GM18517 (cell line): ENCODE results near the gene JPH3.

Experiments used
- ATAC-seq: cut with Tn5 transposase; IDR thresholded peaks from one replicate; pipeline ENCODE4 v1.9.1; 2021; ENCODE audit warnings: mild to moderate bottlenecking, moderate library complexity; ENCODE audit not compliant: unreplicated experiment

Gene JPH3

DNA sequence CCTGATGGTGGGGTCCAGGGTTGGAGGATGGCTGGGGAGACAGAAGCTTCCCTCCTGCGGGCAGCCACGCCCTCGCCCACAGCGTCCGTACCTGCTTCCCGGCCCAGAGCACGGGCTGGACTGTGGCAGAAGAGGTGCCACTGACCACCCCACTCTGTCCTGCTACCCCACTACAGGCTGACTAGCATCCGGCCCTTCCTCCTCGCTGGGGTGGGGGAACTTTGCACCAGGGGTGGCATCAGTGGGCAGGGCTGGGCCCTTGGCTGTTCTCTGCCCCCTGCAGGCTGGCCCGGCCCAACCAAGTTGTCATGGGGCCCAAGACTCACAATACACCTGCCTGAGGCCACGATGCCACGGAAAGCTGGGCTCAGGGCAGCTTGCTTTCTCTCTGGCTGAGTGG is 90.4 kb downstream of the JPH3 start:
- no peak for ATAC-seq

- no peak for ATAC-seq
Measured at GRCh38 chr16:87693827-87694226, 91.5 kb downstream of the JPH3 start.

- no peak for ATAC-seq
Measured at GRCh38 chr16:87694441-87695125, 92.3 kb downstream of the JPH3 start.

DNA sequence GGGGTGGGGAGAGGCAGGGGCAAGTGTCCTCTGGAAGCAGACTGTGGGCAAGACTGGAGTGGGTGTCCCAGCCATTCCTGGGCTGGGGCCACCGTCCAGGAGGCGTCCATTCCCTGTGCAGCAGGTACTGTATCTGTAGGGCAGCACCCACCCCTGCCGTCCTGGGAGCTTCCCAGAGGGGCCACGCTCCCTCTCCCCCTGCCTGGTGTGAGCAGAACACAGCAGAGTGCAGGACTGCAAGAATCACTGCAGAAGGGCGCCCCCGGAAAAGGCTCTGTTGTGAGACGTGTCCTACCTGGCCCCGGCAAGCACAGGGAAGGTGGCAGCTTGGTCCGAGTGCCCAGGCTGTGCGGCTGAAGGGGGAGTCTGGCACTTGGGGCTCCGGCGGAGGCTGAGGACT is 93.2 kb downstream of the JPH3 start:
- no peak for ATAC-seq

- no peak for ATAC-seq
Measured at GRCh38 chr16:87696726-87697125, 94.4 kb downstream of the JPH3 start.

DNA sequence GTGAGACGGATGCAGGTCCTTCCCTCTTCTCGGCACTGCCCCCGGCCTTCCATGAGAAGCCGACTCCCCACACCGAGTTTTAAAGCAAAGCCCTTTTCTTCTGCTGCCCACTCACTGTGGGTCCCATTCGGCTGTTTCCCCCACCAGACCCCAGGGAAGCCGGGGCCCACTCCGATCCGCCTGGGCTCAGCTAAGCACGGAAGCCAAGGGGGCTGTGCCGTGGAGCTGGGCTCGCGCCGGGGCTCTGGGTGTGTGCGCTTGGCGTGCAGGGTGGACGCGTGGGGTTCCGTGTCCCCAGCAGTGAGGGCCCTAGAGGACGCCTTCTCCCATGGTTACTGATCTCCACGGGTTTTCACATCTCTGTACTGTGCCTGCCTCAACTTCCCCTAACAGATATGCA is 94.9 kb downstream of the JPH3 start:
- no peak for ATAC-seq

DNA sequence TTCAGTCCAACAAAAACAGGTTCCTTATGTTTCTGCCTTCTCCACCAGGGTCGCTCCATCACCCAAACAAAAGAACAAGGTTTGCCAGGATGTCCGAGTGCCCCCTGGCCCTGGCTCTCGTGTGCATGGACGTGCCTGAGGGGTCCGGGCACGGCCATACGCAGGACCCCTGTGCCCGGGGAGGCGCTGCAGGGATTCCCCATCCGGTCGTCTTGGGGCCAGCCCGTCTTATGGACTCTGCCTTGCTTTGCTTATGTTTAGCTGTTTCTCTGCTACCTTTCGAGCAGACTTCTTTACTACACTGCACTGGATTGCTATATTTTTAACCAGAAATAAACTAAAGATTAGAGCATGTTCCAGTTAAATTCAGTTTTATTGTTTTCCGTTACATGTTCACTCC is 95.5 kb downstream of the JPH3 start:
- ATAC-seq = no peak

GRCh38 chr16:87698241-87698640 is 95.9 kb downstream of the JPH3 start:
- no peak for ATAC-seq

DNA sequence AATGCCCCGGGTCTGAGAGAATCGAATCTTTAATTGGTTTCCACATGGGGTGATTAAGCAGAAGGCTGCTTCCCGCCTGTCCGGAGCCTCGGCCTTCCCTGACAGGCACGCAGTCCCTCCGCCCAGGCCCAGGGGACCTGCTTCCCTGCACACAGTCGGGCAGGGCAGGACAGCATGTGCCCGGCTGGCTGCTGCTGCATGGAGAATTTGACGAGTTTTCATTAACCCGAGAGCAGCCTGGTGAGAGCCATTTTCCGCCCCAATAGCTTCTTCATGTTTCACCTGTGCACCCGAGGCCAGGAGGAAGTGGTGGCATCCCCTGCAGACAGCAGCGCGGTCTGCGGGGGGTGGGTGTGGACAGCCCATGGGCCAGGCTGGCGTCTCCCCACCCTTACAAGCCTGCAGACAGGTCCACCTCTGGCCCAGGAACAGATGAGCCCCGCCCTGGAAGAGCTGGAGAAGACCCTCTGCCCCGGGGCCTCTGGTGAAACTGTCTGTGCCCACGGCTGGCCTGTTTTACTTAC is 96.4 kb downstream of the JPH3 start:
- ATAC-seq = no peak

DNA sequence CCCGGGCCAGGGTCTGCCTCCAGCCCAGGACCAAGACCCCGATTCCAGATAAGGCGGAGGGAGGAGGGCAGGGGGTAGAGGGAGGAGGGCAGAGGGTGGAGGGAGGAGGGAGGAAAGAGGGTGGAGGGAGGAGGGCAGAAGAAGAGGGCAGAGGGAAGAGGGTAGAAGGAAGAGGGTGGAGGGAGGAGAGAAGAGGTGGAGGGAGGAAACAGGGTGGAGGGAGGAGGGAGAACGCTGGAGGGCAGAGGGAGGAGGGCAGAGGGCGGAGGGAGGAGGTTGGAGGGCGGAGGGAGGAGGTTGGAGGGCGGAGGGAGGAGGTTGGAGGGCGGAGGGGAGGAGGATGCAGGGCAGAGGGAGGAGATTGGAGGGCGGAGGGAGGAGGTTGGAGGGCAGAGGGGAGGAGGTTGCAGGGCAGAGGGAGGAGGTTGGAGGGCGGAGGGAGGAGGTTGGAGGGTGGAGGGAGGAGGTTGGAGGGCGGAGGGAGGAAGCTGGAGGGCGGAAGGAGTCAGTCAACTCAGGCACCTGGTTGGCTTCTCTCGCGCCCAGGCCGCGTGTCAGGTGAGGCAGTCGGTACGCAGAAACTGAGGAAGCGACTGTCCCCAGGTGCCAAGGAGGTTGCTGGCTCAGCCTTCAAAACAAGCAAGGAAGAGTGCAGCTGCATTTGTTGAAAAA is 98.2 kb downstream of the JPH3 start:
- ATAC-seq = no peak

DNA sequence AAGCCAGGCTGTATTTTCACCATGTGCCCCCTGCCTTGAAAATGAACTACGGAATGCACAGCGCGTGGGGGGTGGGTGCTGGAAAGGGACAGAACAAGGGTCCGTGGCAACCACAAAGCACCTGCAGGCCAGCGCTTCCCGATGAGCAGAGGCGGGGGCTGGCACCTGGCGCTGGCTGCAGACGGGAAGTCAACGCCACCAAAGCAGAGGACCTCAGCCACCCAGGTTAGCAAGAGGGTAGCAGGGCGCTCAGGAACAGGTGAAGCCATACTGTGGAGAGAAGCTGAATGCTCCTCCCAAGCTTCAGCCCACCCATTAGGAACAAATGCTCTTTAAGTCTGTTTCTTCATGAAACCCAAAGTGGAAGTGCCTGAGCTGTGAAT is 98.8 kb downstream of the JPH3 start:
- ATAC-seq = no peak

DNA sequence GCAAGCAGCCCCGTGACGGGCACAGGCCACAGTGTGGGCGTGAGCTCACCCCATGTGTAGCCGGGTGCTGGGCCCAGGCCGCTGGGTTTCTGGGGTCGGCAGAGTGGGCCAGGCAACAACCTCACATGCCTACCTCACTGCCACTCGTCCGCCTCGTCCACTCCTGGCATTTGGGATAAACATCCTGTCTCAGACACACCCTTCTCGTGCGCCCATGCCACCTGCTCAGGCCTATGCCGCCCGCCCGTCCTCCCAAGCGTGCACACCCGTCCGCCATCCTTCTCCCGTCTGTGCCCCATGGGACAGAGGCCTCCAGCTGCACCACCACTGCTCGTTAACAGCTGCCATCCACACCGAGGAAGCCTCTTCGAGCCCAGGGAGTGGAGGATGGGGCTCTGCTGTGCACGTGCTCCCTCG is 99.2 kb downstream of the JPH3 start:
- no peak for ATAC-seq

GRCh38 chr16:87702325-87702811 is 100.1 kb downstream of the JPH3 start:
- no peak for ATAC-seq

- no peak for ATAC-seq
Measured at GRCh38 chr16:87703071-87703470, 100.8 kb downstream of the JPH3 start.

GRCh38 chr16:87703835-87704375 is 101.6 kb downstream of the JPH3 start:
- ATAC-seq = no peak

- ATAC-seq = no peak
Measured at GRCh38 chr16:87704754-87705353, 102.5 kb downstream of the JPH3 start.

- no peak for ATAC-seq
Measured at GRCh38 chr16:87705771-87706277, 103.5 kb downstream of the JPH3 start.

GRCh38 chr16:87706278-87707000 is 104.1 kb downstream of the JPH3 start:
- no peak for ATAC-seq

DNA sequence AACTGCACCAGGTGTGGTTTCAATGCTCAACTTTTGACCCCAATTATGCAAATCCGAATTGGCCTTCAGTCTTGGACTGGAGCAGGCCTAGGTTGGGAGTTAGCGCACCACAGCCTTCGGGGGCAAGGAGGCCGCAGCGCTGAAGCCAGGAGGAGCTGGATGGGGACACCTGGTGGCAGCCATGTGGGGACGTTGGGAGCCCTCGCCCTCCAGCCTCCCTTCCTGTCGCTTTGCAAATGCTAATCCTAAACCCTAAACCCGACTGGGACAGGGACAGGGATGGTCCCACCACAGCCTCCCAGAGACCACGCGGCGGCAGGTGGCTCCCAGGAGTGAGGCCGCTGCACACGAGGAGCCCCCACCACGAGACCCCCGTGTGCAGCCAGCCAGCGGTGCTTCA is 104.8 kb downstream of the JPH3 start:
- ATAC-seq = no peak

DNA sequence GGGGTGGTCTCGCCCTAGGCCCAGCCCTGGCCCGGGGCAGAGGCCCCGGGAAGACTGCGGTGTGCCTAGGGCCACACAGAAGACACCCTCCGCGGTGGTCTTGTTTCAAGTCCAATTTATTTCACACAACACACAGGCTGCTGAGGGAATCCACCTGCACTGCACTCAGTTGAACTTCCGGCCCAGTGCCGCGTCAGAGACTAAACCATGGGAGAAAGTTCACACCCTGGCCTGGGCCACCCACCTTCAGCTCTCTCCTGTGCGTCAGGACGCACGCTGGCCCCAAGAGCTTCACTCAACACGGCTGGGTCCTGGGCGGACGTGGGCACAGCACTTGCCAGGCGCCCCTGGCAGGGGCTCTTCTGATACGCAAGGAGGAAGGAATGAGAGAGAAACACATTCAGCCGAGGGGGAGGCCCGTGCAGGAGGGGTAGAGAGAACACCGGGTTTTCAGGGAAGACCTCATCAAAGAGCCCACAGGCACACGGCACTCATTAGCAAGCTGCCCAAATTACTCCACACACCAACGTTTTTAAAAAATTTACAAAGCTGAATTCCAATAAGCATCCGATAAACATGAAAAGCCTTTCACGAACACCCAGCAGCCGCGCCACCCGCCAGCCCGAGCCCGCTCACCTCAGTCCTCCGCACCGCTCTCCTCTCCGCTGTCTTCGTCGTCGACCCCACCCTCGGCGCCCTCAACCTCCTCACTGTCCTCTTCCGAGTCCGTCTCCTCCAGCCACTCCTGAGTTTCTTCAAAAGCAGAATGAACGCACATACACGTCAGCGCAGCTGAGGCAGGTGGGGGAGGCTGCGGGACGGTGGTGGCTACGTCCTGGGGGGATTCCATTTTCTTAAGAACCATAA is 105.6 kb downstream of the JPH3 start:
- ATAC-seq = no peak
